KMS-11 (cell line): ENCODE data around the gene BCL2A1.

Experiments
- H2AFZ ChIP-seq: fragments of 200-600 bp; sonication (generic); 2 replicates; pipeline ENCODE4 v1.6.1; 2016; ENCODE audit warnings: antibody characterized with exemption, mixed run types, low read depth
- H3K27ac ChIP-seq: fragments of 200-600 bp; sonication (generic); 2 replicates; pipeline ENCODE4 v1.6.1; 2016; ENCODE audit warnings: mild to moderate bottlenecking, mixed run types
- H3K27me3 ChIP-seq: fragments of 200-600 bp; sonication (generic); 2 replicates; pipeline ENCODE4 v1.6.1; 2017; ENCODE audit warnings: mild to moderate bottlenecking, low read depth, mixed run types, moderate library complexity; ENCODE audit not compliant: insufficient read depth
- H3K36me3 ChIP-seq: fragments of 200-600 bp; sonication (generic); 2 replicates; pipeline ENCODE4 v1.6.1; 2017; ENCODE audit warnings: mild to moderate bottlenecking, mixed run types; ENCODE audit not compliant: insufficient read depth
- H3K4me1 ChIP-seq: fragments of 200-600 bp; sonication (generic); 2 replicates; pipeline ENCODE4 v1.6.1; 2016; ENCODE audit warnings: mild to moderate bottlenecking, low read depth, mixed run types; ENCODE audit not compliant: poor library complexity, severe bottlenecking
- H3K4me2 ChIP-seq: fragments of 200-600 bp; sonication (generic); 2 replicates; pipeline ENCODE4 v1.7.0; 2016; ENCODE audit warnings: mild to moderate bottlenecking, mixed run types
- H3K4me3 ChIP-seq: fragments of 200-600 bp; sonication (generic); IDR thresholded peaks from 2 replicates; pipeline ENCODE4 v1.6.1; 2017; ENCODE audit warnings: low read depth, low read length, mixed read lengths; ENCODE audit not compliant: insufficient read depth
- H3K79me2 ChIP-seq: fragments of 200-600 bp; sonication (generic); 2 replicates; pipeline ENCODE4 v1.6.1; 2016; ENCODE audit warnings: low read depth, mixed run types; ENCODE audit not compliant: insufficient read depth
- H3K9ac ChIP-seq: fragments of 200-600 bp; sonication (generic); 2 replicates; pipeline ENCODE4 v1.6.1; 2016; ENCODE audit warnings: mild to moderate bottlenecking, mixed run types
- H4K20me1 ChIP-seq: fragments of 200-600 bp; sonication (generic); 2 replicates; pipeline ENCODE4 v1.6.1; 2016; ENCODE audit warnings: mild to moderate bottlenecking, mixed run types; ENCODE audit not compliant: insufficient read depth
- TF ChIP-seq, protein P1 (sequence below): fragments of 200-600 bp; sonication (generic); conservative IDR thresholded peaks from 2 replicates; pipeline ENCODE4 v1.6.1; 2017; ENCODE audit warnings: low read depth, mild to moderate bottlenecking, antibody characterized with exemption, low read length, moderate library complexity, mixed read lengths

BCL2A1 gene

DNA sequence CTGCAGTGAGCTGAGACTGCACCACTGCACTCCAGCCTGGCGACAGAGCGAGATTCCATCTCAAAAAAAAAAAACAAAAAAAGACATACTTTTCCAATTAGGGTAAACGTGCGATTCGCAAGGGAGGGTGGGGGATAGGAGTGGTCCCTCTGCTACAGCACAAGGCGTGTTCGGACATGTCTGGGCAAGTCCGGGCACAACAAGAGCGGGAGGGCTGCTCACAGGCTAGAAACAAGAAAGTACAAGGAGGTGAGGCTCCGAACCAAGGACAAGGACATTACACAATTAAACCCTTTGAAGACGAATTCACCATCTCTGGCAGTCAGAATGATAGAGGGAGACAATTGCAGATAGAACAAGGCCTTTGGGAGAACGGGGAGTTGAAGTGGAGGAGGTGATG is 32.2 kb upstream of the BCL2A1 start:
- H3K36me3 ChIP-seq = no peaks in the 10 kb centered on the region
- no peaks in the 10 kb centered on the region for H3K27me3 ChIP-seq
- no peak overlapping the region for H2AFZ ChIP-seq
- no peaks in the 10 kb centered on the region for H4K20me1 ChIP-seq
- no peak overlapping the region for H3K27ac ChIP-seq
- H3K9ac ChIP-seq = no peak overlapping the region
- no peaks in the 10 kb centered on the region for H3K79me2 ChIP-seq
- no peak overlapping the region for H3K4me2 ChIP-seq
- TF ChIP-seq, protein P1, sequence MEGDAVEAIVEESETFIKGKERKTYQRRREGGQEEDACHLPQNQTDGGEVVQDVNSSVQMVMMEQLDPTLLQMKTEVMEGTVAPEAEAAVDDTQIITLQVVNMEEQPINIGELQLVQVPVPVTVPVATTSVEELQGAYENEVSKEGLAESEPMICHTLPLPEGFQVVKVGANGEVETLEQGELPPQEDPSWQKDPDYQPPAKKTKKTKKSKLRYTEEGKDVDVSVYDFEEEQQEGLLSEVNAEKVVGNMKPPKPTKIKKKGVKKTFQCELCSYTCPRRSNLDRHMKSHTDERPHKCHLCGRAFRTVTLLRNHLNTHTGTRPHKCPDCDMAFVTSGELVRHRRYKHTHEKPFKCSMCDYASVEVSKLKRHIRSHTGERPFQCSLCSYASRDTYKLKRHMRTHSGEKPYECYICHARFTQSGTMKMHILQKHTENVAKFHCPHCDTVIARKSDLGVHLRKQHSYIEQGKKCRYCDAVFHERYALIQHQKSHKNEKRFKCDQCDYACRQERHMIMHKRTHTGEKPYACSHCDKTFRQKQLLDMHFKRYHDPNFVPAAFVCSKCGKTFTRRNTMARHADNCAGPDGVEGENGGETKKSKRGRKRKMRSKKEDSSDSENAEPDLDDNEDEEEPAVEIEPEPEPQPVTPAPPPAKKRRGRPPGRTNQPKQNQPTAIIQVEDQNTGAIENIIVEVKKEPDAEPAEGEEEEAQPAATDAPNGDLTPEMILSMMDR = no peak
- H3K4me3 ChIP-seq = no peak overlapping the region
- no peaks in the 10 kb centered on the region for H3K4me1 ChIP-seq

DNA sequence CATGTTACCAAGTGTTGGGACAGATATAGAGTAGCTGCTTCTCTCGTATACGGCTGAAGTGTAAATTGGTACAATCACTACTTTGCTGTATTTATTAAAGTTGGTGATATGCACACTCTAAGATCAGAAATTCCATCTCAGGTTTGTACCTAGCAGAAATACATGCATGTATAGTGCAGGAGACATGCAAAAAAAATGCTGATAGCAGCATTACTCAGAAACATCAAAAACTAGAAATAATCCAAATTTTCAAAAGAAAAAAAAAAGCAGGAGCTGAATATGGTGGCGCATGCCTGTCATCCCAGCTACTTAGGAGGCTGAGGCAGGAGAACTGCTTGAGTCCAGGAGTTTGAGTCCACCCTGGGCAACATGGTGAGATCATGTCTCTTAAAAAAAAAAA is 31.3 kb upstream of the BCL2A1 start:
- no peak overlapping the region for H3K9ac ChIP-seq
- no peak overlapping the region for H3K4me2 ChIP-seq
- no peak overlapping the region for H2AFZ ChIP-seq
- no peaks in the 10 kb centered on the region for H4K20me1 ChIP-seq
- no peaks in the 10 kb centered on the region for H3K79me2 ChIP-seq
- no peak overlapping the region for H3K27ac ChIP-seq
- no peaks in the 10 kb centered on the region for H3K4me1 ChIP-seq
- TF ChIP-seq, protein P1 = no peak
- H3K36me3 ChIP-seq = no peaks in the 10 kb centered on the region
- H3K4me3 ChIP-seq = no peak overlapping the region
- no peaks in the 10 kb centered on the region for H3K27me3 ChIP-seq

DNA sequence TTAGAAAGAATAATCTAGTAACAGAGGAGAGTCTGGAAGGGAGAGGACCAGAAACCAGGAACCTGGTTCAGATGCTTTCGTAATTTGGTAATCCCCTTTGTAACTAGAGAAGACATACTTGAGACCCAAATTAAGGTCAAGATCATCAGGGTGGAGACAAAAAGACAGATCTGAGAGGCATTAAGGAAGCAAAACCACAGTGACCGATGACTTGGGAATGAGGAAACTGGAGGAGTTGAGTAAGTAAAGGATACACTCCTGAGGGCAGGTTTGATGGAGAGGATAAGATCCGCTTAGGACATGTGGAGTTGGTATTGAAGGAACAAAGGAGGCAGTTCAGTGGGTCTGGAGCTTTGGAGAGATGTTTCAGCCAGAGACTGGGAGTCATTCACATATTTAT is 23.6 kb upstream of the BCL2A1 start:
- TF ChIP-seq, protein P1 = no peak
- Histone ChIP-seq H4K20me1 (no peaks in the 10 kb centered on the region), H3K4me1 (no peaks in the 10 kb centered on the region), H3K9ac (no peak overlapping the region), H3K27ac (no peak overlapping the region), H3K4me2 (no peak overlapping the region), H2AFZ (no peak overlapping the region), H3K36me3 (no peaks in the 10 kb centered on the region), H3K79me2 (no peaks in the 10 kb centered on the region), H3K27me3 (no peaks in the 10 kb centered on the region), H3K4me3 (no peak overlapping the region)

DNA sequence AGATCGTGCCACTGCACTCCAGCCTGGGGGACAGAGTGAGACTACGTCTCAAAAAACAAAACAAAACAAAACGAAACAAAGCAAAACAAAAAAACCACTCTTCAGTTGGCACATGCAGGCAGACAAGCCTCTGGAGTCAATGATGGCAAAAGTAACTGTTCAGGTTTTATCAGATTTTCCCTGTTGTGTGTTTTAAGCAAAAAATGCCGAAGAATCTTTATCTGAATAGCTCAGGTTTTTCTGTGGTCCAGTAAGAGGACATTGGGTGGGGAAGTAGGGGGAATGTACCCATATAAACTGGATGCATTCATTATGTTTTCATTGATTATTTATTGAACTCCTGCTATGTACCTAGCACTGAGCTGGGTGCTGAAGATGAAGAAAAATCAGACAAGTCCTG is 20.8 kb upstream of the BCL2A1 start:
- Histone ChIP-seq H3K4me1 (no peaks in the 10 kb centered on the region), H4K20me1 (no peaks in the 10 kb centered on the region), H3K4me3 (no peak overlapping the region), H3K79me2 (no peaks in the 10 kb centered on the region), H3K27me3 (no peaks in the 10 kb centered on the region), H3K9ac (no peak overlapping the region), H3K27ac (no peak overlapping the region), H2AFZ (no peak overlapping the region), H3K4me2 (no peak overlapping the region), H3K36me3 (no peaks in the 10 kb centered on the region)
- TF ChIP-seq, protein P1 = no peak

DNA sequence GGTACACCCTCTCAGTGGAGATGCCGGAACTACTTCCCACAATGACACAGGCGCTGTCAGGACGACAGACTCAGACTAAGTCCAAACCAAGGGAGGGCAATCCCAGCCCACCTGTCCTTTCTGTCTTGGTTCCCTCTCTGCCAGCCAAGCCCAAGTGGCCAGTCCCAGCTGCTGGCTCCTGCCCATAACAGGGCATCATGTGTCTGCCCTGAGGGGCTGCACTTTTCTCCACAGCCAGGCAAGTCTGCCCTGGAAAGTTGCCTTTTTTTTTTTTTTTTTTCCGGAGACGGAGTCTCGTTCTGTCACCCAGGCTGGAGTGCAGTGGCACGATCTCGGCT is 20.0 kb upstream of the BCL2A1 start:
- H3K4me2 ChIP-seq = no peak overlapping the region
- no peak overlapping the region for H3K9ac ChIP-seq
- no peaks in the 10 kb centered on the region for H3K36me3 ChIP-seq
- H3K4me1 ChIP-seq = no peaks in the 10 kb centered on the region
- H3K27ac ChIP-seq = no peak overlapping the region
- no peaks in the 10 kb centered on the region for H4K20me1 ChIP-seq
- no peak overlapping the region for H2AFZ ChIP-seq
- TF ChIP-seq, protein P1 = no peak
- H3K4me3 ChIP-seq = no peak overlapping the region
- no peaks in the 10 kb centered on the region for H3K79me2 ChIP-seq
- no peaks in the 10 kb centered on the region for H3K27me3 ChIP-seq
